ENCODE data around the gene PRKCZ. TPM values are rescaled to one million over a fixed set of nuclear protein-coding genes. Genes with fewer than 3 reads are reported as not detected.
A peak's percentile ranks its signal among the peaks of the same experiment; 100 is the strongest.
"Not testable (repeated sequence)": the region's sequence is repeated elsewhere in the genome, so short reads cannot be mapped to it uniquely, and the experiment has no call there.

Gene PRKCZ
- total RNA-seq, 1 donor from 2014 or later = 7.8 TPM

GRCh38 chr1:2112280-2112701, 62.1 kb downstream of the PRKCZ start:
- no peak overlapping the region for H3K4me3 Mint-ChIP-seq (ENCODE audit: unreplicated experiment)
- H3K4me1 Mint-ChIP-seq (ENCODE audit: low read depth) = peaks cover 5% of the 10 kb centered on the region
- no peak overlapping the region for H3K27ac Mint-ChIP-seq (ENCODE audit: unreplicated experiment)
- TF ChIP-seq CTCF (IDR thresholded peaks at IDR 0.05) = no peak
- DNase-seq (ENCODE audit: low spot score) = peak; percentile 77
- no peaks in the 10 kb centered on the region for H3K36me3 Mint-ChIP-seq (ENCODE audit: low read depth)
- H3K27me3 Mint-ChIP-seq (ENCODE audit: low read depth) = peaks cover 20% of the 10 kb centered on the region
- no peaks in the 10 kb centered on the region for H3K9me3 Mint-ChIP-seq (ENCODE audit: low read depth)

DNA sequence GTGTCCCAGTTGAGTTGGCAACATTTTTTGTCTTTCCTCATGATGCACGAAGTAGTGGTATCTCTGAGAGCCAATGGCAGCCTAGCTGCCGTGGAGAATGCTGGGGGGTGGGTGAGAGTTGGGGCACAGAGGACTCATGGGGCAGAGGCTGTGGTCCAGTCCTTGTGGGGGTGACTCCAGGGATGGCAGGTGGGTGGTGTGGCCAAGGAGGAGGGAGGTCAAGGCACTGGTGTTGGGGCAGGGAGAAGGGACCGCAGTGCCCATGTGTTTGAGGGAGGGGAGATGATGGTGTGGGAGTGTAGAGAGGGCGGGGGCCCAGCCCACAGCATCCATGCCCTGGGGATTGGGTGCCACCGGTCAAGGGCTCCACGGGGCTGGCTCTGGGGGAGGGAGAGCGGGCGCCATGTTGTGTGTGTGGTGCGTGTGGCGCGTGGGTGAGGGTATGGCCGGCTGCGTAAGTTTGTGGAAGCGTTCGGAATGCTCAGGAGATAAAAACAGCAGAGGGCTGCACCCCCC, 63.5 kb downstream of the PRKCZ start:
- Mint-ChIP-seq H3K27ac (ENCODE audit: unreplicated experiment) (no peak overlapping the region), H3K9me3 (ENCODE audit: low read depth) (peaks cover 4% of the 10 kb centered on the region), H3K27me3 (ENCODE audit: low read depth) (peaks cover 20% of the 10 kb centered on the region), H3K4me3 (ENCODE audit: unreplicated experiment) (no peak overlapping the region), H3K4me1 (ENCODE audit: low read depth) (peaks cover 5% of the 10 kb centered on the region), H3K36me3 (ENCODE audit: low read depth) (no peaks in the 10 kb centered on the region)
- peak; percentile 67 for DNase-seq (ENCODE audit: low spot score)
- no peak for TF ChIP-seq CTCF (IDR thresholded peaks at IDR 0.05)

- H3K4me1 Mint-ChIP-seq (ENCODE audit: low read depth); H3K9me3 Mint-ChIP-seq (ENCODE audit: low read depth); H3K27ac Mint-ChIP-seq (ENCODE audit: unreplicated experiment): not testable (repeated sequence)
Observed at GRCh38 chr1:2114635-2115007, 64.4 kb downstream of the PRKCZ start.

DNA sequence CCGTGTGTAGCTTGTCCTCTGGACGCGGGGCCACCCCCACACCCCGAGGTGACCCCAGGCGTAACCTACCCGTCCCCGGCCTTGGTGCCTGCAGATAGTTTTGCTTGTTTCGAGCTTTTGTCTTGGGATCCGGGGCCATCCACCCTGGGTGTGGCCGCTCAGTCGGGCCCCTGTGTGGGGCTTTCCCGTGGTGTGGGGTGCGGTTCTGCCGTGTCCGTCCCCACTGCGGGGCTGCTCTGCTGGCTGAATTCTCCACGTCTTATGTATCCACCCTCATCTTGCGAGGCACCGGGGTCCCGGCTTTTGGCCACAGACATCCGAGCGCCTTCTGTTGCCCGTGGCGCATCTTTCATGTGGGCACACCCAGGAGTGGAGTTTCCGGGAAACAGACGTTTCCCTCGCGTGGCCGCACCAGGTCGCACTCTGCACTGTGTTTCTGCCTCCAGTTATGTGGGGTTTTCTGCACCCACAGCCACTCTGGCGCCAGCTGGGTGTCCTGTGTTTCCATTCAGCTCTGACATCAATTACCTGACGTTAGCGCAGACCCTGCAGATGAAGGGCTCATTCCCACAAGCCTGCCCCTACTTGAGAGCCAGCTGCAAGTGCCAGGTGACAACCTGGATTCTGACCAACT, 64.9 kb downstream of the PRKCZ start:
- H3K4me1 Mint-ChIP-seq (ENCODE audit: low read depth) = peaks cover 5% of the 10 kb centered on the region
- TF ChIP-seq CTCF (IDR thresholded peaks at IDR 0.05) = no peak
- DNase-seq (ENCODE audit: low spot score) = peak; percentile 85
- H3K9me3 Mint-ChIP-seq (ENCODE audit: low read depth) = peaks cover 12% of the 10 kb centered on the region
- peaks cover 2% of the 10 kb centered on the region for H3K36me3 Mint-ChIP-seq (ENCODE audit: low read depth)
- peaks cover 20% of the 10 kb centered on the region for H3K27me3 Mint-ChIP-seq (ENCODE audit: low read depth)
- H3K27ac Mint-ChIP-seq (ENCODE audit: unreplicated experiment) = no peak overlapping the region
- H3K4me3 Mint-ChIP-seq (ENCODE audit: unreplicated experiment) = no peak overlapping the region

More at GRCh38 chr1:2114635-2115007, 64.4 kb downstream of the PRKCZ start:
- not testable (repeated sequence) for H3K36me3 Mint-ChIP-seq (ENCODE audit: low read depth); DNase-seq (ENCODE audit: low spot score); H3K4me3 Mint-ChIP-seq (ENCODE audit: unreplicated experiment)
- H3K27me3 Mint-ChIP-seq (ENCODE audit: low read depth) = peaks cover 20% of the 10 kb centered on the region

- Mint-ChIP-seq H3K27ac (ENCODE audit: unreplicated experiment) (peak overlapping the region; percentile 62), H3K27me3 (ENCODE audit: low read depth) (peaks cover 20% of the 10 kb centered on the region), H3K4me1 (ENCODE audit: low read depth) (peaks cover 5% of the 10 kb centered on the region), H3K9me3 (ENCODE audit: low read depth) (peaks cover 12% of the 10 kb centered on the region), H3K36me3 (ENCODE audit: low read depth) (peaks cover 2% of the 10 kb centered on the region), H3K4me3 (ENCODE audit: unreplicated experiment) (peak overlapping the region; percentile 13)
- DNase-seq (ENCODE audit: low spot score) = peak; percentile 68
- TF ChIP-seq CTCF (IDR thresholded peaks at IDR 0.05) = no peak
Observed at GRCh38 chr1:2115702-2116341, 65.6 kb downstream of the PRKCZ start.

Data from chondrocyte (in vitro differentiated cells).